SU-DHL-6 (cell line): ENCODE data around the gene ZNF831.

Experiments used
- H2AFZ ChIP-seq: fragments of 200-600 bp; sonication (generic); 2 replicates; pipeline ENCODE4 v1.6.1; 2014; ENCODE audit warnings: low read depth, mild to moderate bottlenecking, moderate library complexity, mixed read lengths, antibody characterized with exemption, low read length; ENCODE audit not compliant: severe bottlenecking
- H3F3A ChIP-seq: fragments of 200-600 bp; shearing (Covaris generic); 2 replicates; pipeline ENCODE4 v1.6.0; 2016; ENCODE audit warnings: antibody characterized with exemption, mild to moderate bottlenecking; ENCODE audit not compliant: insufficient read depth
- H3K27ac ChIP-seq: fragments of 200-600 bp; sonication (generic); 2 replicates; pipeline ENCODE4 v1.5.1; 2016; ENCODE audit warnings: low read depth, mild to moderate bottlenecking, low read length, moderate library complexity, mixed read lengths
- H3K27me3 ChIP-seq: fragments of 200-600 bp; sonication (generic), shearing (Covaris generic); 2 replicates; pipeline ENCODE4 v1.6.0; 2014; ENCODE audit warnings: mild to moderate bottlenecking, low read length
- H3K36me3 ChIP-seq: fragments of 200-600 bp; sonication (generic); 2 replicates; pipeline ENCODE4 v1.6.1; 2014; ENCODE audit warnings: mild to moderate bottlenecking, low read length, mixed read lengths
- H3K4me2 ChIP-seq: fragments of 300-600, 200-600 bp; shearing (Covaris generic), sonication (generic); 2 replicates; pipeline ENCODE4 v1.6.0; 2014; ENCODE audit warnings: low read length, low read depth, mild to moderate bottlenecking; ENCODE audit not compliant: poor library complexity, severe bottlenecking
- H3K4me3 ChIP-seq: fragments of 200-600 bp; sonication (generic); 2 replicates; pipeline ENCODE4 v1.5.1; 2014; ENCODE audit warnings: antibody characterized with exemption, low read length, mild to moderate bottlenecking, mixed read lengths; ENCODE audit not compliant: insufficient read depth, poor library complexity, severe bottlenecking
- H3K79me2 ChIP-seq: fragments of 200-600 bp; sonication (generic); 2 replicates; pipeline ENCODE4 v1.6.1; 2014; ENCODE audit warnings: mild to moderate bottlenecking, low read length, moderate library complexity; ENCODE audit not compliant: insufficient read depth
- H3K9ac ChIP-seq: fragments of 200-600 bp; sonication (generic); 2 replicates; pipeline ENCODE4 v1.7.0; 2014; ENCODE audit warnings: mild to moderate bottlenecking, low read length
- H3K9me2 ChIP-seq: fragments of 200-600 bp; sonication (generic); replicated peaks from 2 replicates; pipeline ENCODE4 v1.6.1; 2014; ENCODE audit warnings: low read length; ENCODE audit not compliant: insufficient read depth
- H3K9me3 ChIP-seq: fragments of 200-600 bp; sonication (generic); 2 replicates; pipeline ENCODE4 v1.6.1; 2014; ENCODE audit warnings: low read length, mixed read lengths; ENCODE audit not compliant: insufficient read depth
- H4K20me1 ChIP-seq: fragments of 200-600 bp; sonication (generic); 2 replicates; pipeline ENCODE4 v1.6.1; 2014; ENCODE audit warnings: low read depth, mild to moderate bottlenecking, antibody characterized with exemption, low read length, moderate library complexity, mixed read lengths
- EZH2phosphoT487 ChIP-seq: fragments of 200-600 bp; sonication (generic), shearing (Covaris generic); conservative IDR thresholded peaks from 2 replicates; pipeline ENCODE4 v1.6.1; 2018; ENCODE audit warnings: mild to moderate bottlenecking, antibody characterized with exemption, low read length, moderate library complexity, mixed read lengths
- TF ChIP-seq, protein P1 (sequence below): fragments of 200-600 bp; sonication (generic); IDR thresholded peaks from one replicate; pipeline ENCODE4 v1.5.1; 2017; ENCODE audit warnings: antibody characterized with exemption, mild to moderate bottlenecking, low read length, moderate library complexity; ENCODE audit not compliant: insufficient read depth, poor library complexity, severe bottlenecking

ZNF831 gene

DNA sequence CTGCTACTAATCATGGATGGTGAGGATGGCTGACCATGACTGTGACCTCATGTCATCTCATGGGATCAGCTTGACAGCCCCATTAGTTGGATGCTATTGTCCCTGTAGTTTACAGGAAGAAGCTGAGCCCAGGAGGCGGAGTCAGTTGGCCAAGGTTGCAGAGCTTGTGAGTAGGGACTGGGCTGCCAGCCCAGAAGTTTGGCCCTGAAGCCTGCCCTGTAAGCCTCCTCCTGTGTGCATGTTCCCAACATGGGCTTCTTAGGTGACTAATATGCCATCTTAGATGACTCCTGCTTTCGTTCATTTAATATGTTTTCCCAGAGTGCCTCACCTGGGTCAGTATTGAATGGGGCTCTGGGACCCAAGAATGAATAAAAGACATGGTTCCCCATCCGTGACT, 143.6 kb downstream of the ZNF831 start:
- no peak overlapping the region for H2AFZ ChIP-seq
- H3K9me3 ChIP-seq = no peaks in the 10 kb centered on the region
- no peak overlapping the region for H3K9ac ChIP-seq
- no peak overlapping the region for H3K27ac ChIP-seq
- H3K9me2 ChIP-seq = no peaks in the 10 kb centered on the region
- TF ChIP-seq EZH2phosphoT487 = no peak
- TF ChIP-seq, protein P1, sequence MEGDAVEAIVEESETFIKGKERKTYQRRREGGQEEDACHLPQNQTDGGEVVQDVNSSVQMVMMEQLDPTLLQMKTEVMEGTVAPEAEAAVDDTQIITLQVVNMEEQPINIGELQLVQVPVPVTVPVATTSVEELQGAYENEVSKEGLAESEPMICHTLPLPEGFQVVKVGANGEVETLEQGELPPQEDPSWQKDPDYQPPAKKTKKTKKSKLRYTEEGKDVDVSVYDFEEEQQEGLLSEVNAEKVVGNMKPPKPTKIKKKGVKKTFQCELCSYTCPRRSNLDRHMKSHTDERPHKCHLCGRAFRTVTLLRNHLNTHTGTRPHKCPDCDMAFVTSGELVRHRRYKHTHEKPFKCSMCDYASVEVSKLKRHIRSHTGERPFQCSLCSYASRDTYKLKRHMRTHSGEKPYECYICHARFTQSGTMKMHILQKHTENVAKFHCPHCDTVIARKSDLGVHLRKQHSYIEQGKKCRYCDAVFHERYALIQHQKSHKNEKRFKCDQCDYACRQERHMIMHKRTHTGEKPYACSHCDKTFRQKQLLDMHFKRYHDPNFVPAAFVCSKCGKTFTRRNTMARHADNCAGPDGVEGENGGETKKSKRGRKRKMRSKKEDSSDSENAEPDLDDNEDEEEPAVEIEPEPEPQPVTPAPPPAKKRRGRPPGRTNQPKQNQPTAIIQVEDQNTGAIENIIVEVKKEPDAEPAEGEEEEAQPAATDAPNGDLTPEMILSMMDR = no peak
- H3K4me3 ChIP-seq = no peak overlapping the region
- no peaks in the 10 kb centered on the region for H3F3A ChIP-seq
- H3K36me3 ChIP-seq = no peaks in the 10 kb centered on the region
- H3K79me2 ChIP-seq = no peaks in the 10 kb centered on the region
- no peak overlapping the region for H3K4me2 ChIP-seq
- 0 out of 2 replicates have a peak, but pooled peaks cover 5% of the 10 kb centered on the region for H3K27me3 ChIP-seq
- no peaks in the 10 kb centered on the region for H4K20me1 ChIP-seq
